Measurements from ENCODE around the gene ZCCHC9. TPM values are rescaled to one million over a fixed set of nuclear protein-coding genes. Genes with fewer than 3 reads are reported as not detected.
"Not testable (repeated sequence)": the region's sequence is repeated elsewhere in the genome, so short reads cannot be mapped to it uniquely, and the experiment has no call there.

Gene ZCCHC9
- polyA plus RNA-seq, 1 donor from 2014 or later = 31.8 TPM

DNA sequence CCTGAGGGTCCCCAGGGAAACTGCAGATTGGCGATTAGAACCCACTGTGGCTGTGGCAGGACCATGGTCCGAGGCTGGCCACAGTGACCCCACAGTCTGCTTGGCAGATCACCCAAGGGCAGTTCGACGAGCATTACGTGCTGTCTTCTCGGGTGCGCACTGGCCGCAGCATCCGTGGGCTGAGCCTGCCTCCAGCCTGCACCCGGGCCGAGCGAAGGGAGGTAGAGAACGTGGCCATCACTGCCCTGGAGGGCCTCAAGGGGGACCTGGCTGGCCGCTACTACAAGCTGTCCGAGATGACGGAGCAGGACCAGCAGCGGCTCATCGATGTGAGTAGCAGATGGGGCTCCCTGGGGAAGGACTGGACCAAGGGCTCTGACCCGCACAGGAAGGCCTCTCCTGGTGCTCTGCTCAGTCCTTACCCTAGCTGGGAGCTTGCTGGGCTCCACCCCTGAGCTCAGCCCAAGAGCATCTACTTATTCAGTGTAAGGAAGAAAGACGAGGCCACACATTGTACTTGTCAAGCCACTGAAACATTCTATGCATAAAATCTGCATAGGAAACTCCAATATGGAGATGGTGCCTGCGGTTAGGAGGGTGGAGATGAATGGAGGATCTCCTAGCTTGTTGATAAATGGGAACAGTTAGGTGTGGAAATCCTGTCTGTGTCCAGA is 46.4 kb upstream of the ZCCHC9 start:
- H4K20me1 ChIP-seq (ENCODE audit: insufficient read depth) = no peaks in the 10 kb centered on the region
- H3F3A ChIP-seq (ENCODE audit: insufficient read depth, low read length, poor library complexity, severe bottlenecking) = no peaks in the 10 kb centered on the region
- no peaks in the 10 kb centered on the region for H3K9me2 ChIP-seq (ENCODE audit: insufficient read depth, low read length)
- H3K79me2 ChIP-seq (replicated peaks; ENCODE audit: insufficient read depth, low read length) = no peaks in the 10 kb centered on the region
- H3K4me2 ChIP-seq (ENCODE audit: low read length) = no peak overlapping the region
- no peaks in the 10 kb centered on the region for H3K27me3 ChIP-seq (ENCODE audit: insufficient read depth, low read depth, low read length)
- H3K9ac ChIP-seq (ENCODE audit: low read length) = no peak overlapping the region
- no peak overlapping the region for H3K4me3 ChIP-seq (ENCODE audit: low read length)
- H2AFZ ChIP-seq (ENCODE audit: low read depth, low read length) = no peak overlapping the region
- H3K9me3 ChIP-seq (ENCODE audit: low read length) = peaks cover 11% of the 10 kb centered on the region
- TF ChIP-seq SMC3 (conservative IDR thresholded peaks at IDR 0.05; ENCODE audit: poor library complexity) (no peak), EP300 (conservative IDR thresholded peaks at IDR 0.05; ENCODE audit: poor library complexity, severe bottlenecking) (no peak), EZH2 (IDR thresholded peaks at IDR 0.05; ENCODE audit: borderline replicate concordance, insufficient read depth, low read length, poor library complexity, severe bottlenecking) (no peak), POLR2AphosphoS5 (IDR thresholded peaks at IDR 0.05) (no peak), TAF1 (IDR thresholded peaks at IDR 0.05; ENCODE audit: low read depth) (no peak), RAD21 (conservative IDR thresholded peaks at IDR 0.05) (no peak), MXI1 (conservative IDR thresholded peaks at IDR 0.05; ENCODE audit: poor library complexity, severe bottlenecking) (no peak)
- TF ChIP-seq, protein P1, sequence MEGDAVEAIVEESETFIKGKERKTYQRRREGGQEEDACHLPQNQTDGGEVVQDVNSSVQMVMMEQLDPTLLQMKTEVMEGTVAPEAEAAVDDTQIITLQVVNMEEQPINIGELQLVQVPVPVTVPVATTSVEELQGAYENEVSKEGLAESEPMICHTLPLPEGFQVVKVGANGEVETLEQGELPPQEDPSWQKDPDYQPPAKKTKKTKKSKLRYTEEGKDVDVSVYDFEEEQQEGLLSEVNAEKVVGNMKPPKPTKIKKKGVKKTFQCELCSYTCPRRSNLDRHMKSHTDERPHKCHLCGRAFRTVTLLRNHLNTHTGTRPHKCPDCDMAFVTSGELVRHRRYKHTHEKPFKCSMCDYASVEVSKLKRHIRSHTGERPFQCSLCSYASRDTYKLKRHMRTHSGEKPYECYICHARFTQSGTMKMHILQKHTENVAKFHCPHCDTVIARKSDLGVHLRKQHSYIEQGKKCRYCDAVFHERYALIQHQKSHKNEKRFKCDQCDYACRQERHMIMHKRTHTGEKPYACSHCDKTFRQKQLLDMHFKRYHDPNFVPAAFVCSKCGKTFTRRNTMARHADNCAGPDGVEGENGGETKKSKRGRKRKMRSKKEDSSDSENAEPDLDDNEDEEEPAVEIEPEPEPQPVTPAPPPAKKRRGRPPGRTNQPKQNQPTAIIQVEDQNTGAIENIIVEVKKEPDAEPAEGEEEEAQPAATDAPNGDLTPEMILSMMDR (IDR thresholded peaks at IDR 0.05; ENCODE audit: poor library complexity, severe bottlenecking) = no peak
- TF ChIP-seq, protein P2, sequence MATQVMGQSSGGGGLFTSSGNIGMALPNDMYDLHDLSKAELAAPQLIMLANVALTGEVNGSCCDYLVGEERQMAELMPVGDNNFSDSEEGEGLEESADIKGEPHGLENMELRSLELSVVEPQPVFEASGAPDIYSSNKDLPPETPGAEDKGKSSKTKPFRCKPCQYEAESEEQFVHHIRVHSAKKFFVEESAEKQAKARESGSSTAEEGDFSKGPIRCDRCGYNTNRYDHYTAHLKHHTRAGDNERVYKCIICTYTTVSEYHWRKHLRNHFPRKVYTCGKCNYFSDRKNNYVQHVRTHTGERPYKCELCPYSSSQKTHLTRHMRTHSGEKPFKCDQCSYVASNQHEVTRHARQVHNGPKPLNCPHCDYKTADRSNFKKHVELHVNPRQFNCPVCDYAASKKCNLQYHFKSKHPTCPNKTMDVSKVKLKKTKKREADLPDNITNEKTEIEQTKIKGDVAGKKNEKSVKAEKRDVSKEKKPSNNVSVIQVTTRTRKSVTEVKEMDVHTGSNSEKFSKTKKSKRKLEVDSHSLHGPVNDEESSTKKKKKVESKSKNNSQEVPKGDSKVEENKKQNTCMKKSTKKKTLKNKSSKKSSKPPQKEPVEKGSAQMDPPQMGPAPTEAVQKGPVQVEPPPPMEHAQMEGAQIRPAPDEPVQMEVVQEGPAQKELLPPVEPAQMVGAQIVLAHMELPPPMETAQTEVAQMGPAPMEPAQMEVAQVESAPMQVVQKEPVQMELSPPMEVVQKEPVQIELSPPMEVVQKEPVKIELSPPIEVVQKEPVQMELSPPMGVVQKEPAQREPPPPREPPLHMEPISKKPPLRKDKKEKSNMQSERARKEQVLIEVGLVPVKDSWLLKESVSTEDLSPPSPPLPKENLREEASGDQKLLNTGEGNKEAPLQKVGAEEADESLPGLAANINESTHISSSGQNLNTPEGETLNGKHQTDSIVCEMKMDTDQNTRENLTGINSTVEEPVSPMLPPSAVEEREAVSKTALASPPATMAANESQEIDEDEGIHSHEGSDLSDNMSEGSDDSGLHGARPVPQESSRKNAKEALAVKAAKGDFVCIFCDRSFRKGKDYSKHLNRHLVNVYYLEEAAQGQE (IDR thresholded peaks at IDR 0.05; ENCODE audit: borderline replicate concordance) = no peak
- no peak overlapping the region for H3K27ac ChIP-seq (ENCODE audit: low read length)
- H3K36me3 ChIP-seq (ENCODE audit: insufficient read depth, low read length) = no peaks in the 10 kb centered on the region

DNA sequence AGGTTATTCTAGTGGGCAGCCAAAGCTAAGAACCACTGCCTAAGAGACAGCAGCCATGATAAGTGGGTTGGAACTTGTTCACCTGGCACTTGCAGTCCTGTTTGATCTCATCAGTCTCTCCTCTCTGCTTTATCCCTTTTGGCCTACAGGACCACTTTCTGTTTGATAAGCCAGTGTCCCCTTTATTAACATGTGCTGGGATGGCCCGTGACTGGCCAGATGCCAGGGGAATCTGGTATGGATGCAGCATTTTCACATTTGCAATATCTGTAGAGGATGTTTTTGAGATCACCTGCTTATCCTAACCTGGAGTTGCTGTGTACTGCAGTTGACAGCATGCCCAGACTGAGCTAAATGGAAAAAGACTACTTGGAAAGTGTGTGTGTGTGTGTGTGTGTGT is 44.6 kb upstream of the ZCCHC9 start:
- H3K9me3 ChIP-seq (ENCODE audit: low read length) = peaks cover 5% of the 10 kb centered on the region
- no peak overlapping the region for H3K4me2 ChIP-seq (ENCODE audit: low read length)
- TF ChIP-seq MXI1 (conservative IDR thresholded peaks at IDR 0.05; ENCODE audit: poor library complexity, severe bottlenecking) = no peak
- TF ChIP-seq, protein P1 (IDR thresholded peaks at IDR 0.05; ENCODE audit: poor library complexity, severe bottlenecking) = no peak
- H4K20me1 ChIP-seq (ENCODE audit: insufficient read depth) = no peaks in the 10 kb centered on the region
- no peaks in the 10 kb centered on the region for H3K36me3 ChIP-seq (ENCODE audit: insufficient read depth, low read length)
- H3K27ac ChIP-seq (ENCODE audit: low read length) = no peak overlapping the region
- H3F3A ChIP-seq (ENCODE audit: insufficient read depth, low read length, poor library complexity, severe bottlenecking) = no peaks in the 10 kb centered on the region
- no peak overlapping the region for H3K4me3 ChIP-seq (ENCODE audit: low read length)
- H3K9me2 ChIP-seq (ENCODE audit: insufficient read depth, low read length) = no peaks in the 10 kb centered on the region
- H3K9ac ChIP-seq (ENCODE audit: low read length) = no peak overlapping the region
- no peaks in the 10 kb centered on the region for H3K79me2 ChIP-seq (replicated peaks; ENCODE audit: insufficient read depth, low read length)
- no peaks in the 10 kb centered on the region for H3K27me3 ChIP-seq (ENCODE audit: insufficient read depth, low read depth, low read length)
- H2AFZ ChIP-seq (ENCODE audit: low read depth, low read length) = no peak overlapping the region

DNA sequence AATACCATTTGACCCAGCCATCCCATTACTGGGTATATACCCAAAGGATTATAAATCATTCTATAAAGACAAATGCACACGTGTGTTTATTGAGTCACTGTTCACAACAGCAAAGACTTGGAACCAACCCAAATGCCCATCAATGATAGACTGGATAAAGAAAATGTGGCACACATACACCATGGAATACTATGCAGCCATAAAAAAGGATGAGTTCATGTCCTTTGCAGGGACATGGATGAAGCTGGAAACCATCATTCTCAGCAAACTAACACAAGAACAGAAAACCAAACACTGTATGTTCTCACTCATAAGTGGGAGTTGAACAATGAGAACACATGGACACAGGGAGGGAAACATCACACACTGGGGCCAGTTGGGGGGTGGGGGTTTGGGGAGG is 38.6 kb upstream of the ZCCHC9 start:
- H2AFZ ChIP-seq (ENCODE audit: low read depth, low read length); H4K20me1 ChIP-seq (ENCODE audit: insufficient read depth); H3K79me2 ChIP-seq (replicated peaks; ENCODE audit: insufficient read depth, low read length); H3K4me3 ChIP-seq (ENCODE audit: low read length); H3K4me2 ChIP-seq (ENCODE audit: low read length); H3F3A ChIP-seq (ENCODE audit: insufficient read depth, low read length, poor library complexity, severe bottlenecking); H3K9me3 ChIP-seq (ENCODE audit: low read length); H3K27ac ChIP-seq (ENCODE audit: low read length); H3K27me3 ChIP-seq (ENCODE audit: insufficient read depth, low read depth, low read length); H3K9me2 ChIP-seq (ENCODE audit: insufficient read depth, low read length); H3K36me3 ChIP-seq (ENCODE audit: insufficient read depth, low read length); H3K9ac ChIP-seq (ENCODE audit: low read length): not testable (repeated sequence)

All from neural cell (in vitro differentiated cells).